ENCODE data around the gene CDIP1. TPM values are rescaled to one million over a fixed set of nuclear protein-coding genes. Genes with fewer than 3 reads are reported as not detected.

Gene CDIP1
- total RNA-seq, 2 experiments from 2014 or later, result 31.9 to 32.2 TPM

DNA sequence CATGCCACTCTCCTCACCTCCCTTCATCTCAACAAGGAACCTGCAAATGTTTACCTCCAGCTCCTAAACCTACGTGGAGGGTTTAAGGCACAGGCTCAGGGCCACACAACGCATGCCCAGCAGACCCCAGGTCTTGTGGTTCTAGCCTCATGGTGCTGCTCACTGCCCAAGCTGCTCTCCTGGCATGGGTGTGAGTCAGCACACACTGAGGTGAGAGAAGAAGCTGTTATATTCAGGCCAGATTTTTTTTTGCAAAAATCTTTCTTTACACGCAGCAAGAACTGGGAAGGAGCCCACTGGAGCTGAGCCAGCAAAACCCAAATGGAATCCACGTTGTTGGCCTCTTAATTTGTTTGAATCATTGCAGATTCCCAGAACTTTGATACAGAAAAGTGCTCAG is 12.0 kb upstream of the CDIP1 start:
- TF ChIP-seq, protein P1, sequence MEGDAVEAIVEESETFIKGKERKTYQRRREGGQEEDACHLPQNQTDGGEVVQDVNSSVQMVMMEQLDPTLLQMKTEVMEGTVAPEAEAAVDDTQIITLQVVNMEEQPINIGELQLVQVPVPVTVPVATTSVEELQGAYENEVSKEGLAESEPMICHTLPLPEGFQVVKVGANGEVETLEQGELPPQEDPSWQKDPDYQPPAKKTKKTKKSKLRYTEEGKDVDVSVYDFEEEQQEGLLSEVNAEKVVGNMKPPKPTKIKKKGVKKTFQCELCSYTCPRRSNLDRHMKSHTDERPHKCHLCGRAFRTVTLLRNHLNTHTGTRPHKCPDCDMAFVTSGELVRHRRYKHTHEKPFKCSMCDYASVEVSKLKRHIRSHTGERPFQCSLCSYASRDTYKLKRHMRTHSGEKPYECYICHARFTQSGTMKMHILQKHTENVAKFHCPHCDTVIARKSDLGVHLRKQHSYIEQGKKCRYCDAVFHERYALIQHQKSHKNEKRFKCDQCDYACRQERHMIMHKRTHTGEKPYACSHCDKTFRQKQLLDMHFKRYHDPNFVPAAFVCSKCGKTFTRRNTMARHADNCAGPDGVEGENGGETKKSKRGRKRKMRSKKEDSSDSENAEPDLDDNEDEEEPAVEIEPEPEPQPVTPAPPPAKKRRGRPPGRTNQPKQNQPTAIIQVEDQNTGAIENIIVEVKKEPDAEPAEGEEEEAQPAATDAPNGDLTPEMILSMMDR (IDR thresholded peaks at IDR 0.05), result no peak
- DNase-seq, result no peak
- ATAC-seq, result no peak
- no peaks in the 10 kb centered on the region for H3K36me3 Mint-ChIP-seq (ENCODE audit: low read depth)
- ChIA-PET CTCF (interaction anchor here (0.6 to 15.8 kb wide), 7 partner anchors 10 to 474 kb away, joined by 3 to 174 read pairs (median 4); partner anchors contain the start of gene CDIP1), POLR2A (interaction anchor here (0.6 to 1.5 kb wide), 3 partner anchors 35 to 56 kb away, joined by 3 to 4 read pairs (median 4); no protein-coding TSS in a partner anchor)
- H3K4me3 Mint-ChIP-seq, result no peak overlapping the region
- H3K27ac Mint-ChIP-seq, result no peak overlapping the region
- no peaks in the 10 kb centered on the region for H3K27me3 Mint-ChIP-seq
- intact Hi-C loops (cut with micrococcal nuclease), result no loop called here
- peaks cover 3% of the 10 kb centered on the region for H3K4me1 Mint-ChIP-seq (ENCODE audit: low read depth)
- no peaks in the 10 kb centered on the region for H3K9me3 Mint-ChIP-seq

DNA sequence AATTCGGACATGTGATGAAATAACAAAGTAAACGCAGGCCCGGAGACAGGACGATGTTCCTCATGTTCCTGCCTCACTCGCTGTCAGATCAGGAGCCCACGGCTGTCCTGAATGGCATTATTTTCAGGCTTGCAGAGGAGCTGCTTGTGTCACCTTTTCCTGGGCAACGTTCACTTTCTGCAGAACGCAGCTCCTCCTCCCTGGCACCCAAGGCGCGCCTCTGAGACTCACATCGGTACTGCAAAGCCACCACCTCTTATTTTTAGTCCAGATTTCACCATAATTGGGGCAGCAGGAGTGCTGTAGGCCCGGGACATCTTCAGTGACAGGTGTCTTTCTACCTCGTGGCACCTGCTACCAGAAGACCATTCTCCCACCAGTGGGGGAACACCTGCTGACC is 9.6 kb upstream of the CDIP1 start:
- Mint-ChIP-seq H3K4me1 (ENCODE audit: low read depth) (peaks cover 3% of the 10 kb centered on the region), H3K9me3 (no peaks in the 10 kb centered on the region), H3K36me3 (ENCODE audit: low read depth) (no peaks in the 10 kb centered on the region), H3K27me3 (no peaks in the 10 kb centered on the region), H3K27ac (no peak overlapping the region), H3K4me3 (no peak overlapping the region)
- TF ChIP-seq, protein P1 (IDR thresholded peaks at IDR 0.05), result no peak
- DNase-seq, result no peak
- intact Hi-C loops (cut with micrococcal nuclease), result loop anchor here (2.0 kb wide), 1 partner anchor 41 kb away; no protein-coding TSS in a partner anchor
- POLR2A ChIA-PET, result interaction anchor here (0.7 to 1.6 kb wide), 4 partner anchors 8 to 42 kb away, joined by 3 to 9 read pairs (median 4); no protein-coding TSS in a partner anchor
- CTCF ChIA-PET, result interaction anchor here (0.6 to 15.8 kb wide), 24 partner anchors 9 to 1147 kb away, joined by 3 to 174 read pairs (median 6); partner anchors contain the start of gene CDIP1
- no peak for ATAC-seq

DNA sequence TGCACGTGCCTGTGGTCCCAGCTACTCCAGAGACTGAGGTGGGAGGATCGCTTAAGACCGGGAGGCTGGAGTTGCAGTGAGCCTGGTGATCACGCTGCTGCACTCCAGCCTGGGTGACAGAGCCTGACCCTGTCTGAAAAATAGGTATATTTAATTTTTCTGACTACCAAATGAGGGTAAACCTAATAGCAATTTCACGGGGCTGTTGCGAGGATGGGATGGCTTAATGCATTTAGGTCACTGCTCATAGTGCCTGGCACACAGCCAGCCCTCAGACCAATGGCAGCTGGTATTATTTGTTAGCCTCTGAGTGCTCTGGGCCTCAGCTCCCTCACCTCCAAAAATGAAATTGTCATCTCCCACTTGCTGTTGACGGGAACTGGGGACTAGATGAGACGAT is 5.9 kb upstream of the CDIP1 start:
- DNase-seq (no peak), ATAC-seq (no peak)
- Mint-ChIP-seq H3K9me3 (peaks cover 6% of the 10 kb centered on the region), H3K27me3 (no peaks in the 10 kb centered on the region), H3K27ac (no peak overlapping the region), H3K4me3 (no peak overlapping the region), H3K36me3 (ENCODE audit: low read depth) (peaks cover 6% of the 10 kb centered on the region), H3K4me1 (ENCODE audit: low read depth) (peaks cover 3% of the 10 kb centered on the region)
- ChIA-PET POLR2A (no interaction called here), CTCF (interaction anchor here (15.8 kb wide), 1 partner anchor 37 kb away, joined by 174 read pairs; no protein-coding TSS in a partner anchor)
- TF ChIP-seq, protein P1 (IDR thresholded peaks at IDR 0.05), result no peak
- intact Hi-C loops (cut with micrococcal nuclease), result no loop called here

DNA sequence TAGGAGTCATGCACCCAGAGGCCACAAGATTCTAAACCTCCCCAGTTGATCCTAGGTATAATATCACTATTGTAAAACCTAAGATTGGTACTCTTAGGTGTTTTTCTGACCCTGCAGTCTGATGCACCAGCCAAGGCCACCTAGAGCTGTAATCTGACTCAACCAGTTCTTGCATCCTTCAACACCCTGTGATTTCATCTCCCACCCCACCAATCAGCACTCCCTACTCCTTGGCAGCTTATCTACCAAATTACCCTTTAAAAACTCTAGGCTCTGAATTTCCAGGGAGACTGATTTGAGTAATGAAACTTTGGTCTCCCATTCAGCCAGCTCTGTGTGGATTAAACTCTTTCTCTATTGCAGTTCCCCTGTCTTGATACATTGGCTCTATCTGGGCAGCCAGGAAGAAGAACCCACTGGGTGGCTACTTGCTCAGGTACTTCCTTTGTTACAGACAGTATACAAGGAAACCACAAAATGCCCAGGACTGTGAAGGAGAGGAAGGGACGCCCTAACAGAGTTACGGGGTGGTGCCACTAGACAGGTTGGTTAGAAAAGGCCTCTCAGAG is 1.2 kb upstream of the CDIP1 start:
- Mint-ChIP-seq H3K36me3 (ENCODE audit: low read depth) (peaks cover 15% of the 10 kb centered on the region), H3K27me3 (no peaks in the 10 kb centered on the region), H3K9me3 (peaks cover 6% of the 10 kb centered on the region), H3K4me3 (no peak overlapping the region), H3K4me1 (ENCODE audit: low read depth) (peaks cover 32% of the 10 kb centered on the region), H3K27ac (no peak overlapping the region)
- TF ChIP-seq, protein P1 (IDR thresholded peaks at IDR 0.05), result no peak
- DNase-seq (no peak), ATAC-seq (no peak)
- intact Hi-C loops (cut with micrococcal nuclease), result loop anchor here (5.0 kb wide), 1 partner anchor 62 kb away; the partner anchor contains the start of gene HMOX2
- ChIA-PET POLR2A (interaction anchor here (0.7 to 1.6 kb wide), 7 partner anchors 9 to 139 kb away, joined by 3 to 10 read pairs (median 4); partner anchors contain the start of gene HMOX2), CTCF (interaction anchor here (1.0 to 15.8 kb wide), 5 partner anchors 8 to 84 kb away, joined by 3 to 174 read pairs (median 8); partner anchors contain the start of gene MGRN1)
